Mesendoderm (in vitro differentiated cells): ENCODE data around the gene MPND.
A peak's percentile ranks its signal among the peaks of the same experiment; 100 is the strongest.

Experiments
- DNase-seq: peaks from one replicate; pipeline ENCODE4 v3.0.0; 2013
- H2AK5ac ChIP-seq: 2 replicates; pipeline ENCODE4 v1.6.1; 2013; ENCODE audit warnings: low read length, inconsistent platforms
- H2BK120ac ChIP-seq: 2 replicates; pipeline ENCODE4 v1.6.1; 2013; ENCODE audit warnings: low read depth, mild to moderate bottlenecking, low read length, moderate library complexity, mixed read lengths
- H2BK15ac ChIP-seq: replicated peaks from 2 replicates; pipeline ENCODE4 v1.6.1; 2013; ENCODE audit warnings: low read depth, mild to moderate bottlenecking, moderate library complexity
- H2BK5ac ChIP-seq: 2 replicates; pipeline ENCODE4 v1.6.1; 2013; ENCODE audit warnings: low read length, inconsistent platforms
- H3K18ac ChIP-seq: 2 replicates; pipeline ENCODE4 v1.6.1; 2013; ENCODE audit warnings: mild to moderate bottlenecking, low read length, mixed read lengths
- H3K23ac ChIP-seq: one replicate; pipeline ENCODE4 v1.6.1; 2013; ENCODE audit warnings: low read length
- H3K27ac ChIP-seq: 2 replicates; pipeline ENCODE4 v1.5.1; 2013; ENCODE audit warnings: low read depth, mild to moderate bottlenecking, inconsistent platforms, low read length, moderate library complexity
- H3K27me3 ChIP-seq: 2 replicates; pipeline ENCODE4 v1.6.1; 2013; ENCODE audit warnings: low read length, control low read depth, mild to moderate bottlenecking, inconsistent platforms; ENCODE audit not compliant: insufficient read depth, poor library complexity
- H3K36me3 ChIP-seq: 2 replicates; pipeline ENCODE4 v1.6.1; 2013; ENCODE audit warnings: low read length, inconsistent platforms; ENCODE audit not compliant: control insufficient read depth, insufficient read depth
- H3K4ac ChIP-seq: one replicate; pipeline ENCODE4 v1.6.1; 2013; ENCODE audit warnings: low read depth, mild to moderate bottlenecking, low read length, moderate library complexity
- H3K4me1 ChIP-seq: 2 replicates; pipeline ENCODE4 v1.6.1; 2013; ENCODE audit warnings: low read depth, low read length, inconsistent platforms; ENCODE audit not compliant: control insufficient read depth
- H3K4me2 ChIP-seq: 2 replicates; pipeline ENCODE4 v1.6.1; 2013; ENCODE audit warnings: low read length
- H3K4me3 ChIP-seq: 2 replicates; pipeline ENCODE4 v1.5.1; 2013; ENCODE audit warnings: mild to moderate bottlenecking, low read length
- H3K56ac ChIP-seq: one replicate; pipeline ENCODE4 v1.6.1; 2013; ENCODE audit warnings: low read length
- H3K79me1 ChIP-seq: 2 replicates; pipeline ENCODE4 v1.6.1; 2013; ENCODE audit warnings: low read length, inconsistent platforms
- H3K79me2 ChIP-seq: 2 replicates; pipeline ENCODE4 v1.6.1; 2013; ENCODE audit warnings: mild to moderate bottlenecking, low read length; ENCODE audit not compliant: control insufficient read depth, insufficient read depth
- H3K9ac ChIP-seq: 2 replicates; pipeline ENCODE4 v1.6.1; 2013; ENCODE audit warnings: low read length, inconsistent platforms
- H4K5ac ChIP-seq: one replicate; pipeline ENCODE4 v1.6.1; 2013; ENCODE audit warnings: low read length
- H4K8ac ChIP-seq: one replicate; pipeline ENCODE4 v1.6.1; 2013; ENCODE audit warnings: low read depth, mild to moderate bottlenecking, control low read depth, low read length, moderate library complexity
- WGBS: extraction: QIAGEN DNeasy Blood & Tissue Kit; methylation state at CpG from one replicate; pipeline ENCODE4 v1.1.7; 2013; ENCODE audit warnings: low lambda C conversion rate, missing lambda C conversion rate; ENCODE audit not compliant: insufficient coverage; ENCODE audit errors: extremely low coverage; 5-methylcytosine and 5-hydroxymethylcytosine counted together

MPND gene

GRCh38 chr19:4367781-4368127 is 24.4 kb downstream of the MPND start:
- Histone ChIP-seq H3K4me2 (no peak overlapping the region), H3K27ac (no peak overlapping the region), H3K18ac (no peak overlapping the region), H2BK15ac (no peak overlapping the region), H2BK120ac (no peak overlapping the region), H2AK5ac (no peak overlapping the region), H3K4me3 (no peak overlapping the region), H3K9ac (no peak overlapping the region), H3K4ac (no peak overlapping the region), H3K79me2 (no peaks in the 10 kb centered on the region), H3K23ac (no peak overlapping the region), H3K27me3 (no peaks in the 10 kb centered on the region), H3K79me1 (peaks cover 19% of the 10 kb centered on the region), H3K4me1 (peaks cover 9% of the 10 kb centered on the region), H2BK5ac (no peak overlapping the region), H4K5ac (no peak overlapping the region), H3K56ac (no peak overlapping the region), H3K36me3 (peaks cover 6% of the 10 kb centered on the region), H4K8ac (no peak overlapping the region)
- no peak for DNase-seq
- no CpG with 5 or more reads among the region's 13 CpGs for WGBS

GRCh38 chr19:4368128-4368820 is 24.9 kb downstream of the MPND start:
- Histone ChIP-seq H3K79me1 (peaks cover 20% of the 10 kb centered on the region), H3K4ac (no peak overlapping the region), H3K18ac (no peak overlapping the region), H3K79me2 (no peaks in the 10 kb centered on the region), H4K8ac (no peak overlapping the region), H3K4me3 (no peak overlapping the region), H3K56ac (peak overlapping the region; percentile 67), H3K4me1 (peaks cover 9% of the 10 kb centered on the region), H3K9ac (no peak overlapping the region), H3K36me3 (peaks cover 4% of the 10 kb centered on the region), H2BK120ac (no peak overlapping the region), H2BK15ac (no peak overlapping the region), H3K4me2 (no peak overlapping the region), H4K5ac (no peak overlapping the region), H2BK5ac (no peak overlapping the region), H3K27me3 (no peaks in the 10 kb centered on the region), H3K27ac (no peak overlapping the region), H2AK5ac (no peak overlapping the region), H3K23ac (no peak overlapping the region)
- no CpG with 5 or more reads among the region's 19 CpGs for WGBS
- no peak for DNase-seq

- H2AK5ac ChIP-seq = peak overlapping the region; percentile 18
- H3K36me3 ChIP-seq = peaks cover 3% of the 10 kb centered on the region
- H2BK120ac ChIP-seq = no peak overlapping the region
- no peak overlapping the region for H4K5ac ChIP-seq
- H3K9ac ChIP-seq = peak overlapping the region; percentile 13
- peaks cover 11% of the 10 kb centered on the region for H3K4me1 ChIP-seq
- H3K23ac ChIP-seq = no peak overlapping the region
- no peak overlapping the region for H3K4me3 ChIP-seq
- H3K79me2 ChIP-seq = no peaks in the 10 kb centered on the region
- WGBS = no CpG with 5 or more reads among the region's 25 CpGs
- H3K27ac ChIP-seq = peak overlapping the region; percentile 2
- peak overlapping the region; percentile 29 for H3K56ac ChIP-seq
- no peak overlapping the region for H4K8ac ChIP-seq
- H3K79me1 ChIP-seq = peaks cover 24% of the 10 kb centered on the region
- peak; percentile 55 for DNase-seq
- H3K18ac ChIP-seq = no peak overlapping the region
- H2BK5ac ChIP-seq = peak overlapping the region; percentile 59
- H3K27me3 ChIP-seq = no peaks in the 10 kb centered on the region
- H3K4ac ChIP-seq = no peak overlapping the region
- no peak overlapping the region for H3K4me2 ChIP-seq
- H2BK15ac ChIP-seq = no peak overlapping the region
These were observed 25.9 kb downstream of the MPND start for GRCh38 chr19:4369109-4369887.

- no peak overlapping the region for H4K8ac ChIP-seq
- peaks cover 26% of the 10 kb centered on the region for H3K79me1 ChIP-seq
- no peak overlapping the region for H3K4me2 ChIP-seq
- H3K4ac ChIP-seq = no peak overlapping the region
- H2AK5ac ChIP-seq = peak overlapping the region; percentile 18
- no peaks in the 10 kb centered on the region for H3K27me3 ChIP-seq
- H3K56ac ChIP-seq = peak overlapping the region; percentile 29
- H4K5ac ChIP-seq = no peak overlapping the region
- peaks cover 15% of the 10 kb centered on the region for H3K4me1 ChIP-seq
- DNase-seq = peak; percentile 54
- H3K79me2 ChIP-seq = peaks cover 2% of the 10 kb centered on the region
- peak overlapping the region; percentile 13 for H3K9ac ChIP-seq
- H3K18ac ChIP-seq = no peak overlapping the region
- no peak overlapping the region for H2BK5ac ChIP-seq
- no CpG with 5 or more reads among the region's 21 CpGs for WGBS
- peak overlapping the region; percentile 2 for H3K27ac ChIP-seq
- no peak overlapping the region for H3K4me3 ChIP-seq
- no peak overlapping the region for H2BK15ac ChIP-seq
- peaks cover 3% of the 10 kb centered on the region for H3K36me3 ChIP-seq
- H3K23ac ChIP-seq = no peak overlapping the region
- no peak overlapping the region for H2BK120ac ChIP-seq
These were observed 26.5 kb downstream of the MPND start for GRCh38 chr19:4369888-4370260.

- H3K79me1 ChIP-seq = peaks cover 30% of the 10 kb centered on the region
- H3K27ac ChIP-seq = no peak overlapping the region
- no peak overlapping the region for H4K8ac ChIP-seq
- H3K4me1 ChIP-seq = peaks cover 18% of the 10 kb centered on the region
- no peak for DNase-seq
- H3K9ac ChIP-seq = no peak overlapping the region
- no peaks in the 10 kb centered on the region for H3K27me3 ChIP-seq
- H2BK5ac ChIP-seq = no peak overlapping the region
- peaks cover 3% of the 10 kb centered on the region for H3K79me2 ChIP-seq
- no peak overlapping the region for H3K56ac ChIP-seq
- H3K23ac ChIP-seq = no peak overlapping the region
- H3K36me3 ChIP-seq = peaks cover 3% of the 10 kb centered on the region
- H3K4me2 ChIP-seq = no peak overlapping the region
- no peak overlapping the region for H2BK15ac ChIP-seq
- H3K4ac ChIP-seq = no peak overlapping the region
- no peak overlapping the region for H3K18ac ChIP-seq
- H4K5ac ChIP-seq = no peak overlapping the region
- H3K4me3 ChIP-seq = no peak overlapping the region
- WGBS = no CpG with 5 or more reads among the region's 15 CpGs
- H2BK120ac ChIP-seq = no peak overlapping the region
- no peak overlapping the region for H2AK5ac ChIP-seq
These were observed 27.2 kb downstream of the MPND start for GRCh38 chr19:4370418-4371041.
